GM18517 (cell line): ENCODE measurements around the gene LUZP1.

Source experiments
- ATAC-seq: cut with Tn5 transposase; IDR thresholded peaks from one replicate; pipeline ENCODE4 v1.9.1; 2021; ENCODE audit warnings: mild to moderate bottlenecking, moderate library complexity; ENCODE audit not compliant: unreplicated experiment

The LUZP1 gene

DNA sequence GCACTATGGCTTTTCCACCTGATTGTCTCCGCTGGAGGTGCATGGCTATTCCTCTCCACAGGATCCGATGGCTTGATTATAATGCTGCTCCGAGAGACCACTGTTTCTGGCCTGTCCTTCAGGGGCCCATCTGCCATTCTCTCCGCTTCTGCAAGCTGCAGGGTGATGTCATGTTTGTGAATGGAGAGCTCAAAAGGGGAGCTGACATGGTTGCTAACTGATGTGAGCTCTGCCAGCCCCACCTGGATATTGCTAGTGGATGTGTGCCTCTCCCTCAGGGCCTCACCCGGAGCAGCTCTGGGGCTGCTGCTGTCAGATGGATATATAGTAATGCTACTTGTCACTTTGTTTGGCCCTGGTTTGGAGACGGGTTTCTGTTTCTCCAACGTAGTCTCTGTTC is 77.1 kb downstream of the LUZP1 start:
- ATAC-seq = no peak

DNA sequence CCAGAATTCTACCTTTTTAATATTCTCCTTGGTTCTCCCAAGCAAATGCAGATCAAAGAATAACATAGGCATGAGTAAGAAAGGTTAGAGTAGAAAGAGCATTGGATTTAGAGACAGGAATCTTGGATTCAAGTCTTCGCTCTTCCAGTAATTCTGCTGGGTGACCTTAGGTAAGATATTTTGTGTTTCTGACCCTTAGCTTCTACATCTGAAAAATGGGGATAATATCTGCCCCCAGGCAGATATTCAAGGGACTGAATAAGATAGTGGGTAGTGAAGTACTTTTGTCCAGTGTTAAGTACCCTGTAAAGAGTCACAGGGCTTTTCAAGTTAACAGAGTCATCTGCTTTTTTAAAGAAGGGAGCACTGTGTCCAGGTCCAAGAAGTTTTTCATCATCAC is 78.6 kb downstream of the LUZP1 start:
- no peak for ATAC-seq

DNA sequence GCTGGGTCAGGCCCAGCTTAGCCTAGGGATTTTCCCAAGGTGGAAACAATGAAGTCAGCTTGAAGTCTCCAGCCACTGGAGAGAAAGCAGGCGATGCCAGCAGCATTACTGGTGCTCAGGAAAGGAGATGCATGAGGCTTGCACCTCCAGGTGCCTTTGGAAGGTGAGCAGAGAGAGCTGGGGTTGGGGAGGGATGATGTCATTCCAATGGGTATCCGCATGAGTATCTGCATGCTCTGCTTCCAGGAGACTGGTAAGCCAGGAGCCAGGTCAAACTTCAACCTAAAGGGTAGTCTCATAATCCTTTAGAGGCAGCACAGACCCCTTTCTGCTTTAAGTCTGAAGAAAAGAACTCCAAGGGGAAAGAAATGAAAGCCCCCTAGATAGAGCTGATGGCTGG is 80.6 kb downstream of the LUZP1 start:
- ATAC-seq = no peak

DNA sequence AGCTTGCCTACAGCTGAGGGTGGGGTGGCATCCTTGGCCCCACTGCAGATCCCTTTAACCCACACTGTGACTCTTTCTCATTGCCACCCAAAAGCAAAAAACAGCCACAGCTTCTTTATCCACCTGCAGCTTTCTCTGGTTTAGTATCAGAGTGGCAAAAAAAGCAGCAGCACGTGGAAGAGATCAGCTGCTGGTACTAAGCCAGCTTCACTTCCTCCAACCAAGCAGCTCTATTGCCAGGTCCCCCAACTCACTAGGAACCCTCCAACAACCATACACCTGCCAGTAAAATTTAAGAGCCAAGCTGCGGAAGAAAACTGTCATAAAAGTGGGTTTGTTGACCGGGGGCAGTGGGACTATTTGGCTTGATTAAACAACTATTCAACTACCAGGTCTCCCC is 83.0 kb downstream of the LUZP1 start:
- ATAC-seq = no peak

DNA sequence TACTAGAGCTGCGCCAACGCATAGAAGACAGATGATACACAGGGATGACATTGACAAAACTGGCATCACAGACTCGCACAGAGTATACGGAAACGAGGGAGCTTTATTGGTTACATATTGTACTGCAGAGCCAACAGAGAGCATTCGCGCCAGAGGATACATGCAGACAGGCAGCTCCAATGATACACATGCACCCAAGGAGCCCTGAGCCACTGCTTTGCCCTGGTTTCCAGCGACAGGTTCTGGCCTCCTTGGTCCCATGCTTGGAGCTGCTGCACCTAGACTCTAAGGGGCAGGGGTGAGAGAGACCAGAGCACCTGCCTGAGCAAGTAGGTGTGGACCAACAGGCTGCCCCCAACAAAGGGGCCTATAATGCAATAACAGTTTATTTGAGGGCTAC is 83.8 kb downstream of the LUZP1 start:
- ATAC-seq = no peak

GRCh38 chr1:23083714-23084480 is 84.8 kb downstream of the LUZP1 start:
- no peak for ATAC-seq

DNA sequence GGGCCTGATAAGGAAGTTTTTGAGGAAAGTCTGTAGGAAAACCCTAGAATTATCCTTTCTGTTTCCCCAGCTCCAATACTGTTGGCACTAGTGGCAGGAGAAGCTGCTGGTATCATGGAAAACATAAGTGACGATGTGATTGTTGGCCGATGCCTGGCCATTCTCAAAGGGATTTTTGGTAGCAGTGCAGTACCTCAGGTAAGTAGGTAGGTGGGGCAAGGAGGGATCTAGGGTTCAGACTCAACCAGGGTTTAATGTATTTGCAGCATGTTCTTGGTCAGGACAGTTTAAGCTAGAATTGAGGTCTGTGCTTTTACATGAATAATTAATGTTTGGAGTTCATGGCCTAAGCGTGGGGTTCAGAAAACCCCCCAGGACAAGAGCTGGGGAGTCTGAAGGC is 87.3 kb downstream of the LUZP1 start:
- ATAC-seq = no peak

- ATAC-seq = no peak
Measured at GRCh38 chr1:23080885-23081284, 87.8 kb downstream of the LUZP1 start.

DNA sequence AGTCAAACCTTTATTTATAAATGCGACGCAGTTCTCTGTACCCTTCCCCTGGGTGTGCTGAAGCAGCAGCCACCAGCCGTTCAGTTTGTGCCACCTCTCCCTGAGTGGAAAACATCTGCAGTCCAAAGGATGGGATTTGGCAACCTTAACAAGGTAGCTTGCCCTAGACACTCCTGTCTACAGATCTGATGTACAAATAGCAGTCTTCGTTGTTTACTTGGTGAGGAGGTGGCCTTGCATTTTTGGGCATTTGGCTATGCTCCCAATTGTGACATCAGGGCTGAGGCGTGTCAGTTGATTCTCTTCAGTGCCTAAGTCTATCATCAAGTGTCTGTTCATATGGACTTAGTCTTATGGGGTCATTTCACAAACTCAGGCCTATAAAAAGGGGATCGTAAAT is 89.6 kb downstream of the LUZP1 start:
- no peak for ATAC-seq

DNA sequence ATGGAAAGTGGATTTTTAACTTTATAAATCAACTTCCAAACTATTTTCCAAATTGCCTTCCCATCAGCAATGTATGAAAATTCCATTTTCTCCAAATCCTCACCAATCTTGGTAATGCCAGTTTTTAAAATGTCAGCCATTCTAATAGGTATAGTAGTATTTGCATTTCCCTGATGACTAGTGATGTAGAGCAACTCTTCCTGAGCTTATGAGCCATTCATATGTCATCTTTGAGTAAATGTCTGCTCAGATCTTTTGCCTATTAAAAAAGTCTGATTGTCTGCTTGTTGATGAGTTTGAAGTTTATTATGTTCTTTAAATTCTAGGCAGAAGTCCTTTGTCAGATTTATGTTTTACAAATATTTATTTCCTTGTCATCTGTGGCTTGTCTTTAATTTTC is 94.6 kb downstream of the LUZP1 start:
- no peak for ATAC-seq

DNA sequence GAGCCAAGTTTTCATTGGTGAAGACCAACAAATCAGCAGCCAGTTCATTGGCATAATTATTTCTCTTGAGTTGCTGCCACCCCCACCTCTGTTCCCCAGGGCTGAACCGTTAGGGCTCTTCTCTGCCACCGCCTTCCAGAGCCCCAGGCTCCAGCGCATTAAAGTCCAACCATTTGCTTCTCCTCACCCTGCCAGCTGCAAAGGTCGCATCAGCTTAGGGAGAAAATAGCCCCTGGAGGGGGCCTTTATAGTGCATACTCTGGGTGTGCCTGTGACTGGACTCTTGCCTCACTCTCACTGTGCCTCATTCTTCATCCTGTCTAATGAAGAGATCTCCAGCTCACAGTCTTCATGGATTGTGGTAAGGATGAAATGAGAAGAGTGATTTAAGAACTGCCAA is 99.0 kb downstream of the LUZP1 start:
- no peak for ATAC-seq

GRCh38 chr1:23069149-23069548 is 99.5 kb downstream of the LUZP1 start:
- ATAC-seq = no peak

GRCh38 chr1:23066075-23066474 is 102.6 kb downstream of the LUZP1 start:
- no peak for ATAC-seq

DNA sequence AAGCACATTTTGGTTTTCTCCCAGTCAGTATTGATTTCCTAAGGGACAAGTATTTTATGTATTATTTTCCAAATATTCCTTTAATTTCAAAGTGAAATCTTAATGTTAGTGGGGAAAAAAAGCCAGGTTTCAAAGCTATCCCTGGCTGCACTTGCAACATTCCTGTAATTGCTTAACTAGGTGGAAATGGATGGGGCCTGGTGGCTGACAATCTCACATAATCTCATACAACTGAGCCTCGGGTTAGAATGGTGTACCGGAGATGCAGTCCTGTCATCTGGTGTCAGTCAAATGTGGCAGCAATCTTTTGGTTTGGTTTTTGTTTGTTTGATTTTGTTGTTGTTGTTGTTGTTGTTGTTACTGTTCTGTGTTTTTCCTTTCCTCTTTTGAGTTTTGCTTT is 103.3 kb downstream of the LUZP1 start:
- no peak for ATAC-seq

GRCh38 chr1:23062271-23062670 is 106.4 kb downstream of the LUZP1 start:
- no peak for ATAC-seq

- no peak for ATAC-seq
Measured at GRCh38 chr1:23057301-23057700, 111.4 kb downstream of the LUZP1 start.

- ATAC-seq = no peak
Measured at GRCh38 chr1:23051290-23051909, 117.3 kb downstream of the LUZP1 start.

- no peak for ATAC-seq
Measured at GRCh38 chr1:23050201-23050600, 118.5 kb downstream of the LUZP1 start.

GRCh38 chr1:23044035-23044434 is 124.6 kb downstream of the LUZP1 start:
- ATAC-seq = no peak

GRCh38 chr1:23040509-23040908 is 128.1 kb downstream of the LUZP1 start:
- no peak for ATAC-seq

DNA sequence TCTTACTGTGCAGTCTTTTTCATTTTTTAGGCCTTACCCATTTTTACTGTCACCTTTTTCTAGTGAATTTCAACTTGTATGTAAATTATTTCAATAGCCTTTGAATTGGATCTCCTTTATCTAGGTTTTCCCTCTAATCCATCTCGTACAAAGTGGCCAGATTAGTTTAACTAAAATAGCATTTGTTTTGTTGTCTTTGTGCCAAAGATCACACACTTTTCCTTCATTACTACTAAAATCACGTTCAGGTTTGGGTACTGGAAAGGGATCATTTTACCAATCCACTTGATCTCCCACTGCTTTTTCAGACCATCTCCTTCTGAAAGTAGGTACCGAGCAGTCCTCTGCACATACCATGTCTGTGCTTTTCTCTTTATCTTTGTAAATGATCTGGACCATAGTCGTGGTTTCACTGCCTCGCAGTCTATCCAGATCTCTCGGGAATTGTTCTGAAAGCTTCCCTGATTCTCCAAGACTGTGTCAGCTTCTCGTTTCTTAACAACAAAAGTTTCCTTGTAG is 129.3 kb downstream of the LUZP1 start:
- ATAC-seq = no peak

- ATAC-seq = no peak
Measured at GRCh38 chr1:23037081-23037740, 131.4 kb downstream of the LUZP1 start.
